Common myeloid progenitor, CD34-positive (primary cell): ENCODE results near the gene SLC26A8.

Experiments
- CTCF ChIA-PET: fragments of 350-600 bp; sonication (Branson Sonifier 250); formaldehyde crosslinking; loops from one replicate; lab custom pipeline; 2021; ENCODE audit warnings: antibody characterized with exemption; lab: Charles Lee
- POLR2A ChIA-PET: fragments of 350-600 bp; sonication (Branson Sonifier 250); formaldehyde crosslinking; loops from one replicate; lab custom pipeline; 2021; ENCODE audit warnings: antibody characterized with exemption; lab: Charles Lee
- DNase-seq, 3 donors: peaks; one replicate each; pipeline versions ENCODE4 v3.0.0 to v3.0.0-alpha.2; 2013
- H3K27ac ChIP-seq, 2 experiments: 1 replicate in 1 of 2; 2 replicates in 1 of 2; pipeline ENCODE4 v1.7.0; 2013; ENCODE audit warnings: inconsistent platforms in 2 of 2, low read length in 2 of 2, mild to moderate bottlenecking in 2 of 2, low read depth in 1 of 2, moderate library complexity in 1 of 2; ENCODE audit not compliant: severe bottlenecking in 2 of 2, insufficient read depth in 1 of 2, poor library complexity in 1 of 2
- H3K27me3 ChIP-seq, 5 experiments: replicated peaks in 2 of 5; 1 replicate in 3 of 5; 2 replicates in 2 of 5; pipeline versions ENCODE4 v1.6.1 to v1.7.0; 2013; ENCODE audit warnings: low read length in 4 of 5, mild to moderate bottlenecking in 2 of 5, moderate library complexity in 2 of 5, inconsistent platforms in 1 of 5; ENCODE audit not compliant: insufficient read depth in 5 of 5, control insufficient read depth in 4 of 5
- H3K36me3 ChIP-seq, 4 experiments: 1 replicate in 2 of 4; 2 replicates in 2 of 4; pipeline versions ENCODE4 v1.6.1 to v1.7.0; 2013; ENCODE audit warnings: low read length in 3 of 4, control low read depth in 1 of 4, mild to moderate bottlenecking in 1 of 4; ENCODE audit not compliant: control insufficient read depth in 4 of 4, insufficient read depth in 4 of 4
- H3K4me1 ChIP-seq, 4 experiments: 1 replicate in 3 of 4; 2 replicates in 1 of 4; pipeline versions ENCODE4 v1.6.1 to v1.7.1; 2013; ENCODE audit warnings: low read length in 3 of 4, mild to moderate bottlenecking in 3 of 4, control low read depth in 1 of 4, inconsistent platforms in 1 of 4, moderate library complexity in 1 of 4; ENCODE audit not compliant: control insufficient read depth in 4 of 4, insufficient read depth in 4 of 4; ENCODE audit errors: control extremely low read depth in 1 of 4
- H3K4me3 ChIP-seq, 7 experiments: 1 replicate in 4 of 7; 2 replicates in 3 of 7; pipeline versions ENCODE4 v1.5.1 to v1.7.0; 2013; ENCODE audit warnings: mild to moderate bottlenecking in 7 of 7, low read length in 6 of 7, moderate library complexity in 6 of 7, inconsistent platforms in 2 of 7, low read depth in 2 of 7, control low read depth in 1 of 7; ENCODE audit not compliant: insufficient read depth in 4 of 7, control insufficient read depth in 1 of 7; ENCODE audit errors: extremely low read depth in 1 of 7
- H3K9me3 ChIP-seq, 5 experiments: 1 replicate in 4 of 5; 2 replicates in 1 of 5; pipeline versions ENCODE4 v1.6.1 to v1.7.1; 2013; ENCODE audit warnings: low read length in 4 of 5, mild to moderate bottlenecking in 2 of 5, inconsistent platforms in 1 of 5, low read depth in 1 of 5, moderate library complexity in 1 of 5; ENCODE audit not compliant: control insufficient read depth in 4 of 5, insufficient read depth in 2 of 5; ENCODE audit errors: control extremely low read depth in 1 of 5
- WGBS: methylation state at CpG from one replicate; pipeline ENCODE4 v1.1.5; 2013; ENCODE audit not compliant: insufficient coverage; 5-methylcytosine and 5-hydroxymethylcytosine counted together

Gene SLC26A8

GRCh38 chr6:36054415-36054814 is 30.0 kb upstream of the SLC26A8 start:
- Histone ChIP-seq H3K4me3 (no peak overlapping the region), H3K27ac (peak overlapping the region in 1 of 2 experiments; percentile 23), H3K27me3 (no peaks in the 10 kb centered on the region), H3K36me3 (peaks cover 12 to 47% (median 25%) of the 10 kb centered on the region in 4 experiments), H3K4me1 (peaks cover 0 to 19% (median 4%) of the 10 kb centered on the region in 4 experiments), H3K9me3 (no peaks in the 10 kb centered on the region)
- no peak for DNase-seq
- ChIA-PET POLR2A (no interaction called here), CTCF (interaction anchor here (1.0 to 1.1 kb wide), 3 partner anchors 21 to 41 kb away, joined by 3 to 4 read pairs (median 3); no protein-coding TSS in a partner anchor)
- WGBS = no CpG with 5 or more reads among the region's 2 CpGs

DNA sequence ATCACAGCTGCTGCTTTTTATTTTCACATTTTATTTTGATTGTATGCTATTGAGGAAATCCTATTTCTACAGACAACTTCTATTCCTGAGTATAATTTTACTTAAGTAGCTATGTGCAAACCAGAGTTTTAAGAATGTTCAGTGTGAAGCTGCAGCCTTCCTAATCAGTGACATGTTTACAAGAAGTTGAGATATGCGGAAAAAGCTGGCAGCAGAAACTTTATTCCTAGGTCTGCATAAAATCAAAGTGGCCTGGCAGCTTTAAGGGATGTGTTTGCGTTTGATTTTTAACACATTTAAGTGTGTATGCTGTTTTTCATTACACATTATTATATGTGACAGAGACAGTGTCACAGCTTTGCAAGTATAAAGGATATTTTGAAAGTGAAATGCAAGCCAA is 29.4 kb upstream of the SLC26A8 start:
- Histone ChIP-seq H3K36me3 (peaks cover 9 to 43% (median 21%) of the 10 kb centered on the region in 4 experiments), H3K9me3 (no peaks in the 10 kb centered on the region), H3K27me3 (no peaks in the 10 kb centered on the region), H3K4me3 (no peak overlapping the region), H3K4me1 (peaks cover 2 to 19% (median 5%) of the 10 kb centered on the region in 4 experiments), H3K27ac (no peak overlapping the region)
- DNase-seq = no peak
- CTCF ChIA-PET = interaction anchor here (1.0 to 1.1 kb wide), 3 partner anchors 21 to 41 kb away, joined by 3 to 4 read pairs (median 3); no protein-coding TSS in a partner anchor
- POLR2A ChIA-PET = no interaction called here
- WGBS = 100% methylated on average over 1 of the region's 2 CpGs

- H3K27me3 ChIP-seq = no peaks in the 10 kb centered on the region
- POLR2A ChIA-PET = interaction anchor here (1.4 kb wide), 1 partner anchor 23 kb away, joined by 5 read pairs; no protein-coding TSS in a partner anchor
- WGBS = 87% methylated on average over 2 of the region's 2 CpGs
These were observed 27.7 kb upstream of the SLC26A8 start for GRCh38 chr6:36052097-36052496.

GRCh38 chr6:36050947-36051710 is 26.7 kb upstream of the SLC26A8 start:
- WGBS = 98% methylated on average over 10 of the region's 16 CpGs
- CTCF ChIA-PET = interaction anchor here (1.0 to 2.4 kb wide), 4 partner anchors 9 to 19 kb away, joined by 3 to 10 read pairs (median 6); no protein-coding TSS in a partner anchor
- Histone ChIP-seq H3K4me3 (no peak overlapping the region), H3K9me3 (no peaks in the 10 kb centered on the region), H3K27me3 (no peaks in the 10 kb centered on the region), H3K4me1 (peaks cover 2 to 25% (median 6%) of the 10 kb centered on the region in 4 experiments), H3K27ac (peak overlapping the region in 1 of 2 experiments; percentile 38), H3K36me3 (peaks cover 5 to 31% (median 13%) of the 10 kb centered on the region in 4 experiments)
- no peak for DNase-seq
- POLR2A ChIA-PET = interaction anchor here (1.4 kb wide), 1 partner anchor 22 kb away, joined by 5 read pairs; no protein-coding TSS in a partner anchor

More at GRCh38 chr6:36052097-36052496, 27.7 kb upstream of the SLC26A8 start:
- Histone ChIP-seq H3K4me1 (peaks cover 2 to 20% (median 6%) of the 10 kb centered on the region in 4 experiments), H3K4me3 (no peak overlapping the region), H3K9me3 (no peaks in the 10 kb centered on the region), H3K27ac (peak overlapping the region in 1 of 2 experiments; percentile 11), H3K36me3 (peaks cover 9 to 35% (median 15%) of the 10 kb centered on the region in 4 experiments)
- DNase-seq = no peak
- CTCF ChIA-PET = interaction anchor here (0.5 to 2.4 kb wide), 5 partner anchors 10 to 43 kb away, joined by 3 to 10 read pairs (median 4); no protein-coding TSS in a partner anchor

GRCh38 chr6:36050305-36050704 is 25.9 kb upstream of the SLC26A8 start:
- Histone ChIP-seq H3K27ac (peak overlapping the region in 1 of 2 experiments; percentile 38), H3K36me3 (peaks cover 2 to 29% (median 11%) of the 10 kb centered on the region in 4 experiments), H3K9me3 (no peaks in the 10 kb centered on the region), H3K4me3 (no peak overlapping the region), H3K4me1 (peaks cover 2 to 25% (median 6%) of the 10 kb centered on the region in 4 experiments), H3K27me3 (no peaks in the 10 kb centered on the region)
- ChIA-PET CTCF (no interaction called here), POLR2A (no interaction called here)
- 17% methylated on average over 1 of the region's 1 CpG for WGBS
- DNase-seq = no peak

GRCh38 chr6:36049582-36049981 is 25.1 kb upstream of the SLC26A8 start:
- POLR2A ChIA-PET = interaction anchor here (0.7 to 1.4 kb wide), 2 partner anchors 11 to 46 kb away, joined by 3 read pairs; no protein-coding TSS in a partner anchor
- H3K9me3 ChIP-seq = no peaks in the 10 kb centered on the region
- CTCF ChIA-PET = no interaction called here
- H3K4me3 ChIP-seq = no peak overlapping the region
- H3K27ac ChIP-seq = no peak overlapping the region
- peaks cover 2 to 27% (median 10%) of the 10 kb centered on the region in 4 experiments for H3K36me3 ChIP-seq
- peaks cover 2 to 25% (median 6%) of the 10 kb centered on the region in 4 experiments for H3K4me1 ChIP-seq
- DNase-seq = peak in 1 of 3 donors; percentile 28
- H3K27me3 ChIP-seq = no peaks in the 10 kb centered on the region
- WGBS = 93% methylated on average over 2 of the region's 2 CpGs
